WTC11 (cell line): ENCODE results near the gene MGAT4C. TPM values are rescaled to one million over a fixed set of nuclear protein-coding genes. Genes with fewer than 3 reads are reported as not detected.

Experiments
- ATAC-seq: fragments of 200-7000 bp; cut with Tn5 transposase; 2 replicates; pipeline ENCODE4 v1.10.0; 2021; ENCODE audit warnings: mild to moderate bottlenecking, moderate library complexity
- CTCF ChIA-PET: fragments of 300-600 bp; sonication (Branson Sonifier 250); formaldehyde crosslinking; loops from one replicate; lab custom pipeline; 2021; ENCODE audit warnings: antibody characterized with exemption; lab: Charles Lee
- POLR2A ChIA-PET: fragments of 350-600 bp; sonication (Branson Sonifier 250); formaldehyde crosslinking; loops from one replicate; lab custom pipeline; 2021; ENCODE audit warnings: antibody characterized with exemption; lab: Charles Lee
- DNase-seq: peaks from one replicate; pipeline ENCODE4 v3.0.0; 2021; ENCODE audit warnings: low spot score
- H3K27ac Mint-ChIP-seq: 2 replicates; pipeline ENCODE4 v1.8.0; 2021; ENCODE audit warnings: mixed read lengths
- H3K27me3 Mint-ChIP-seq: 2 replicates; pipeline ENCODE4 v1.8.0; 2021; ENCODE audit warnings: low read depth, mild to moderate bottlenecking, moderate library complexity, mixed read lengths
- H3K36me3 Mint-ChIP-seq: 2 replicates; pipeline ENCODE4 v1.8.0; 2021; ENCODE audit warnings: mixed read lengths
- H3K4me1 Mint-ChIP-seq: 2 replicates; pipeline ENCODE4 v1.8.0; 2022; ENCODE audit warnings: mixed read lengths
- H3K4me3 Mint-ChIP-seq: 2 replicates; pipeline ENCODE4 v1.8.0; 2021; ENCODE audit warnings: mild to moderate bottlenecking, moderate library complexity, mixed read lengths
- H3K9me3 Mint-ChIP-seq: 2 replicates; pipeline ENCODE4 v1.8.0; 2021; ENCODE audit warnings: mixed read lengths
- AR ChIP-seq: fragments of 250-450 bp; sonication (Bioruptor Pico); IDR thresholded peaks from 2 replicates; pipeline ENCODE4 v1.9.0; 2021; ENCODE audit warnings: mild to moderate bottlenecking
- ATF1 ChIP-seq: sonication (generic); formaldehyde crosslinking; IDR thresholded peaks from 2 replicates; pipeline ENCODE4 v1.8.1; 2023; ENCODE audit warnings: mild to moderate bottlenecking, moderate library complexity, missing genetic modification reagents
- EMX1 ChIP-seq: fragments of 250-450 bp; sonication (Bioruptor Pico); IDR thresholded peaks from 2 replicates; pipeline ENCODE4 v1.8.0; 2021; ENCODE audit warnings: mild to moderate bottlenecking
- FOXP1 ChIP-seq: sonication (generic); formaldehyde crosslinking; IDR thresholded peaks from 2 replicates; pipeline ENCODE4 v1.8.0; 2022; ENCODE audit warnings: missing genetic modification reagents, mild to moderate bottlenecking, moderate library complexity, borderline replicate concordance
- FOXP4 ChIP-seq: sonication (generic); formaldehyde crosslinking; IDR thresholded peaks from 2 replicates; pipeline ENCODE4 v1.8.0; 2022; ENCODE audit warnings: mild to moderate bottlenecking, missing genetic modification reagents
- MXD4 ChIP-seq: fragments of 250-450 bp; sonication (Bioruptor Pico); IDR thresholded peaks from 2 replicates; pipeline ENCODE4 v1.8.0; 2021; ENCODE audit warnings: mild to moderate bottlenecking, moderate library complexity, borderline replicate concordance
- MYBL2 ChIP-seq: sonication (generic); formaldehyde crosslinking; IDR thresholded peaks from 2 replicates; pipeline ENCODE4 v1.8.1; 2023; ENCODE audit warnings: mild to moderate bottlenecking, moderate library complexity, missing genetic modification reagents
- NFATC4 ChIP-seq: fragments of 250-450 bp; sonication (Bioruptor Pico); IDR thresholded peaks from 2 replicates; pipeline ENCODE4 v1.9.0; 2021; ENCODE audit warnings: mild to moderate bottlenecking
- NFYB ChIP-seq: sonication (generic); formaldehyde crosslinking; conservative IDR thresholded peaks from 2 replicates; pipeline ENCODE4 v1.8.0; 2022; ENCODE audit warnings: low read depth, missing genetic modification reagents
- NR2C2 ChIP-seq: sonication (generic); formaldehyde crosslinking; IDR thresholded peaks from 2 replicates; pipeline ENCODE4 v1.8.0; 2022; ENCODE audit warnings: mild to moderate bottlenecking, missing genetic modification reagents
- RORB ChIP-seq: fragments of 250-450 bp; sonication (Bioruptor Pico); IDR thresholded peaks from 2 replicates; pipeline ENCODE4 v1.9.0; 2021; ENCODE audit warnings: mild to moderate bottlenecking
- SMAD3 ChIP-seq: sonication (generic); formaldehyde crosslinking; IDR thresholded peaks from 2 replicates; pipeline ENCODE4 v1.8.0; 2022; ENCODE audit warnings: missing genetic modification reagents, mild to moderate bottlenecking, borderline replicate concordance
- ZBTB21 ChIP-seq: sonication (generic); formaldehyde crosslinking; IDR thresholded peaks from 2 replicates; pipeline ENCODE4 v1.8.1; 2023; ENCODE audit warnings: mild to moderate bottlenecking, missing genetic modification reagents, borderline replicate concordance
- ZNF121 ChIP-seq: sonication (generic); formaldehyde crosslinking; IDR thresholded peaks from 2 replicates; pipeline ENCODE4 v1.8.0; 2023; ENCODE audit warnings: missing genetic modification reagents
- ZNF263 ChIP-seq: sonication (generic); formaldehyde crosslinking; IDR thresholded peaks from 2 replicates; pipeline ENCODE4 v1.8.1; 2022; ENCODE audit warnings: low read depth, mild to moderate bottlenecking, moderate library complexity, missing genetic modification reagents
- total RNA-seq: library from RNA; stranded (reverse); gene quantifications from 3 replicates; pipeline ENCODE4 v1.2.3, GENCODE V29; 2021
- TF ChIP-seq, protein P1 (sequence below): sonication (generic); formaldehyde crosslinking; IDR thresholded peaks from 2 replicates; pipeline ENCODE4 v1.8.0; 2022; ENCODE audit warnings: mild to moderate bottlenecking, missing genetic modification reagents
- TF ChIP-seq, protein P2 (sequence below): sonication (generic); formaldehyde crosslinking; IDR thresholded peaks from 2 replicates; pipeline ENCODE4 v1.8.1; 2023; ENCODE audit warnings: mild to moderate bottlenecking, missing genetic modification reagents, moderate library complexity
- TF ChIP-seq, protein P3 (sequence below): sonication (generic); formaldehyde crosslinking; IDR thresholded peaks from 2 replicates; pipeline ENCODE4 v1.8.0; 2022; ENCODE audit warnings: mild to moderate bottlenecking, missing genetic modification reagents
- TF ChIP-seq, protein P4 (sequence below): fragments of 250-450 bp; sonication (Bioruptor Pico); IDR thresholded peaks from 2 replicates; pipeline ENCODE4 v1.9.0; 2021; ENCODE audit warnings: mild to moderate bottlenecking, borderline replicate concordance
- TF ChIP-seq, protein P5 (sequence below): sonication (generic); formaldehyde crosslinking; IDR thresholded peaks from 2 replicates; pipeline ENCODE4 v1.8.1; 2022; ENCODE audit warnings: low read depth, mild to moderate bottlenecking, moderate library complexity, missing genetic modification reagents, borderline replicate concordance

Gene MGAT4C
- total RNA-seq, 1 experiment from 2014 or later: 4.8 TPM

- Mint-ChIP-seq H3K4me1 (no peaks in the 10 kb centered on the region), H3K4me3 (no peak overlapping the region), H3K9me3 (no peaks in the 10 kb centered on the region), H3K27me3 (no peaks in the 10 kb centered on the region), H3K36me3 (no peaks in the 10 kb centered on the region), H3K27ac (no peak overlapping the region)
- no peak for DNase-seq
- ATAC-seq: no peak
- ChIA-PET POLR2A (no interaction called here), CTCF (no interaction called here)
- no peak for TF ChIP-seq FOXP1 (CRISPR knock-in tag)
Measured at GRCh38 chr12:86196465-86196864, 59.7 kb downstream of the MGAT4C start.

DNA sequence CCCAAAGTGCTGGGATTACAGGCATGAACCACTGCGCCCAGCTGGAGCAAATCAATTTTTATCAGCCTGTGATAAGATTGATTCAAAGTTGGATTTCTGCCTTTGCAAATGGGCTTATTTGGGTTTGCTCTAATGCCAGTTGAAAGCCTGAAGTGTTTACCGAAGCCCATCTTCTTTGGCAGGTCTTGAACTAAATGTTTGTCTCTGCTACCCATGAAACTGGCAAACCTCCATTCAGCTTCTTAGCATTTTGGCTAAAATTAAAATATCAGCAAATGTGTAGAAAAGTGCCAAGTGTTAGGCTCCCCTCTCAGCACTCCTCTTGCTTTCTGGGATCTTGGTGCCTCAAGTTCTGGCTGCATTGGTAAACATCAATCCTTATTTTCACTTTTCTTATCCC lies 61.5 kb downstream of the MGAT4C start:
- ATAC-seq: no peak
- Mint-ChIP-seq H3K36me3 (no peaks in the 10 kb centered on the region), H3K4me3 (no peak overlapping the region), H3K9me3 (no peaks in the 10 kb centered on the region), H3K27me3 (no peaks in the 10 kb centered on the region), H3K4me1 (no peaks in the 10 kb centered on the region), H3K27ac (no peak overlapping the region)
- CTCF ChIA-PET: no interaction called here
- POLR2A ChIA-PET: no interaction called here
- no peak for TF ChIP-seq MXD4 (CRISPR knock-in tag)
- TF ChIP-seq AR (CRISPR knock-in tag): no peak
- TF ChIP-seq, protein P1, sequence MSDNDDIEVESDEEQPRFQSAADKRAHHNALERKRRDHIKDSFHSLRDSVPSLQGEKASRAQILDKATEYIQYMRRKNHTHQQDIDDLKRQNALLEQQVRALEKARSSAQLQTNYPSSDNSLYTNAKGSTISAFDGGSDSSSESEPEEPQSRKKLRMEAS (CRISPR knock-in tag): no peak
- TF ChIP-seq EMX1 (CRISPR knock-in tag): no peak
- TF ChIP-seq, protein P2, sequence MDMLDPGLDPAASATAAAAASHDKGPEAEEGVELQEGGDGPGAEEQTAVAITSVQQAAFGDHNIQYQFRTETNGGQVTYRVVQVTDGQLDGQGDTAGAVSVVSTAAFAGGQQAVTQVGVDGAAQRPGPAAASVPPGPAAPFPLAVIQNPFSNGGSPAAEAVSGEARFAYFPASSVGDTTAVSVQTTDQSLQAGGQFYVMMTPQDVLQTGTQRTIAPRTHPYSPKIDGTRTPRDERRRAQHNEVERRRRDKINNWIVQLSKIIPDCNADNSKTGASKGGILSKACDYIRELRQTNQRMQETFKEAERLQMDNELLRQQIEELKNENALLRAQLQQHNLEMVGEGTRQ: no peak
- TF ChIP-seq, protein P3, sequence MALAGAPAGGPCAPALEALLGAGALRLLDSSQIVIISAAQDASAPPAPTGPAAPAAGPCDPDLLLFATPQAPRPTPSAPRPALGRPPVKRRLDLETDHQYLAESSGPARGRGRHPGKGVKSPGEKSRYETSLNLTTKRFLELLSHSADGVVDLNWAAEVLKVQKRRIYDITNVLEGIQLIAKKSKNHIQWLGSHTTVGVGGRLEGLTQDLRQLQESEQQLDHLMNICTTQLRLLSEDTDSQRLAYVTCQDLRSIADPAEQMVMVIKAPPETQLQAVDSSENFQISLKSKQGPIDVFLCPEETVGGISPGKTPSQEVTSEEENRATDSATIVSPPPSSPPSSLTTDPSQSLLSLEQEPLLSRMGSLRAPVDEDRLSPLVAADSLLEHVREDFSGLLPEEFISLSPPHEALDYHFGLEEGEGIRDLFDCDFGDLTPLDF: no peak
- TF ChIP-seq, protein P4, sequence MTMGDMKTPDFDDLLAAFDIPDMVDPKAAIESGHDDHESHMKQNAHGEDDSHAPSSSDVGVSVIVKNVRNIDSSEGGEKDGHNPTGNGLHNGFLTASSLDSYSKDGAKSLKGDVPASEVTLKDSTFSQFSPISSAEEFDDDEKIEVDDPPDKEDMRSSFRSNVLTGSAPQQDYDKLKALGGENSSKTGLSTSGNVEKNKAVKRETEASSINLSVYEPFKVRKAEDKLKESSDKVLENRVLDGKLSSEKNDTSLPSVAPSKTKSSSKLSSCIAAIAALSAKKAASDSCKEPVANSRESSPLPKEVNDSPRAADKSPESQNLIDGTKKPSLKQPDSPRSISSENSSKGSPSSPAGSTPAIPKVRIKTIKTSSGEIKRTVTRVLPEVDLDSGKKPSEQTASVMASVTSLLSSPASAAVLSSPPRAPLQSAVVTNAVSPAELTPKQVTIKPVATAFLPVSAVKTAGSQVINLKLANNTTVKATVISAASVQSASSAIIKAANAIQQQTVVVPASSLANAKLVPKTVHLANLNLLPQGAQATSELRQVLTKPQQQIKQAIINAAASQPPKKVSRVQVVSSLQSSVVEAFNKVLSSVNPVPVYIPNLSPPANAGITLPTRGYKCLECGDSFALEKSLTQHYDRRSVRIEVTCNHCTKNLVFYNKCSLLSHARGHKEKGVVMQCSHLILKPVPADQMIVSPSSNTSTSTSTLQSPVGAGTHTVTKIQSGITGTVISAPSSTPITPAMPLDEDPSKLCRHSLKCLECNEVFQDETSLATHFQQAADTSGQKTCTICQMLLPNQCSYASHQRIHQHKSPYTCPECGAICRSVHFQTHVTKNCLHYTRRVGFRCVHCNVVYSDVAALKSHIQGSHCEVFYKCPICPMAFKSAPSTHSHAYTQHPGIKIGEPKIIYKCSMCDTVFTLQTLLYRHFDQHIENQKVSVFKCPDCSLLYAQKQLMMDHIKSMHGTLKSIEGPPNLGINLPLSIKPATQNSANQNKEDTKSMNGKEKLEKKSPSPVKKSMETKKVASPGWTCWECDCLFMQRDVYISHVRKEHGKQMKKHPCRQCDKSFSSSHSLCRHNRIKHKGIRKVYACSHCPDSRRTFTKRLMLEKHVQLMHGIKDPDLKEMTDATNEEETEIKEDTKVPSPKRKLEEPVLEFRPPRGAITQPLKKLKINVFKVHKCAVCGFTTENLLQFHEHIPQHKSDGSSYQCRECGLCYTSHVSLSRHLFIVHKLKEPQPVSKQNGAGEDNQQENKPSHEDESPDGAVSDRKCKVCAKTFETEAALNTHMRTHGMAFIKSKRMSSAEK (CRISPR knock-in tag): no peak
- TF ChIP-seq ZNF121 (CRISPR knock-in tag): no peak
- TF ChIP-seq SMAD3: no peak
- DNase-seq: no peak

DNA sequence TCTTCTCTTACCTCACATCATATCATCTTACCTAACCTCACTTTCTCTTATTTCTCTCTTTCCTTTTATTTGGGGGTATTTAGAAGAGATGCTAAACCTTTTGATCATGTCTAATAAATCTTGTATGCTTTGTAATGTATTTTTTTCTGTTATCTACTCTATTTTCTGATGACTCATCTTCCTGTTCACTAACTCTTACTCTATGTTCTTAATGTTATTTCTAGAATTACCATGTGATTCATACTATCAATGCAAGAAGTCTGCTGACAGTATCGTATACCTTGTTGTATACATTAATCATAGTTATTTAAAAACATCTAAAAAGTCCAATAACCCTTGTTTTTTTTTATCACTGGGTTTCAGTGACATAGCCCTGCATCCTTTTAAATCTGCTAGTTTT lies 62.3 kb downstream of the MGAT4C start:
- no peak for DNase-seq
- ATAC-seq: no peak
- ChIA-PET POLR2A (no interaction called here), CTCF (no interaction called here)
- H3K36me3 Mint-ChIP-seq: no peaks in the 10 kb centered on the region
- H3K27me3 Mint-ChIP-seq: no peaks in the 10 kb centered on the region
- H3K27ac Mint-ChIP-seq: no peak overlapping the region
- H3K4me1 Mint-ChIP-seq: no peaks in the 10 kb centered on the region
- H3K4me3 Mint-ChIP-seq: no peak overlapping the region
- H3K9me3 Mint-ChIP-seq: no peaks in the 10 kb centered on the region
- TF ChIP-seq NFYB (no peak), NR2C2 (CRISPR knock-in tag) (no peak), MYBL2 (CRISPR knock-in tag) (no peak), NFATC4 (no peak), RORB (CRISPR knock-in tag) (no peak), FOXP4 (no peak), ZBTB21 (no peak), ZNF263 (no peak), ATF1 (CRISPR knock-in tag) (no peak)
- TF ChIP-seq, protein P5, sequence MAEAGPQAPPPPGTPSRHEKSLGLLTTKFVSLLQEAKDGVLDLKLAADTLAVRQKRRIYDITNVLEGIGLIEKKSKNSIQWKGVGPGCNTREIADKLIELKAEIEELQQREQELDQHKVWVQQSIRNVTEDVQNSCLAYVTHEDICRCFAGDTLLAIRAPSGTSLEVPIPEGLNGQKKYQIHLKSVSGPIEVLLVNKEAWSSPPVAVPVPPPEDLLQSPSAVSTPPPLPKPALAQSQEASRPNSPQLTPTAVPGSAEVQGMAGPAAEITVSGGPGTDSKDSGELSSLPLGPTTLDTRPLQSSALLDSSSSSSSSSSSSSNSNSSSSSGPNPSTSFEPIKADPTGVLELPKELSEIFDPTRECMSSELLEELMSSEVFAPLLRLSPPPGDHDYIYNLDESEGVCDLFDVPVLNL (CRISPR knock-in tag): no peak
